GM12891 (cell line): ENCODE results near the gene GPC6.

Experiments used
- PAX5 ChIP-seq: IDR thresholded peaks from 2 replicates; pipeline ENCODE4 v1.6.1; 2011; ENCODE audit warnings: low read length, moderate library complexity, mild to moderate bottlenecking; ENCODE audit not compliant: insufficient read depth, severe bottlenecking
- POLR2A ChIP-seq: IDR thresholded peaks from 2 replicates; pipeline ENCODE4 v1.6.1; 2011; ENCODE audit warnings: low read depth, low read length, control low read depth
- POLR2AphosphoS5 ChIP-seq: IDR thresholded peaks from 2 replicates; pipeline ENCODE4 v1.6.1; 2011; ENCODE audit warnings: low read depth, low read length, control low read depth
- POU2F2 ChIP-seq: IDR thresholded peaks from 2 replicates; pipeline ENCODE4 v1.6.1; 2011; ENCODE audit warnings: low read depth, mild to moderate bottlenecking, control low read depth, low read length, moderate library complexity
- SPI1 ChIP-seq: IDR thresholded peaks from 2 replicates; pipeline ENCODE4 v1.6.1; 2011; ENCODE audit warnings: low read depth, low read length, control low read depth
- TAF1 ChIP-seq: IDR thresholded peaks from 2 replicates; pipeline ENCODE4 v1.6.1; 2011; ENCODE audit warnings: low read depth, low read length, control low read depth

GRCh38 chr13:94408314-94409036 lies 1181.9 kb downstream of the GPC6 start:
- TF ChIP-seq POLR2A (no peak), TAF1 (no peak), SPI1 (no peak), POLR2AphosphoS5 (no peak), PAX5 (no peak), POU2F2 (no peak)
